NB4 (cell line): Measurements from ENCODE around the gene SAMM50.

Experiments used
- CTCF ChIP-seq: IDR thresholded peaks from one replicate; pipeline ENCODE4 v1.5.1; 2012; ENCODE audit warnings: low read depth, low read length
- MAX ChIP-seq: IDR thresholded peaks from 2 replicates; pipeline ENCODE4 v1.6.1; 2011; ENCODE audit warnings: low read depth, low read length
- MYC ChIP-seq: IDR thresholded peaks from 2 replicates; pipeline ENCODE4 v1.6.1; 2011; ENCODE audit warnings: low read depth, low read length
- POLR2A ChIP-seq: IDR thresholded peaks from 2 replicates; pipeline ENCODE4 v1.6.1; 2011; ENCODE audit warnings: mild to moderate bottlenecking; ENCODE audit not compliant: insufficient read length; ENCODE audit errors: extremely low read depth

- TF ChIP-seq CTCF (no peak), POLR2A (no peak), MAX (no peak), MYC (no peak)
Observed at GRCh38 chr22:43951966-43952365, 3.3 kb upstream of the SAMM50 start.
